ENCODE results near the gene CABCOCO1.
"Not testable (repeated sequence)": the region's sequence is repeated elsewhere in the genome, so short reads cannot be mapped to it uniquely, and the experiment has no call there.

Gene CABCOCO1

GRCh38 chr10:61708846-61709245 lies 46.1 kb downstream of the CABCOCO1 start:
- CTCF ChIA-PET: no interaction called here
- DNase-seq (ENCODE audit: low spot score): no peak
- H3K27ac ChIP-seq: no peak overlapping the region
- POLR2A ChIA-PET (ENCODE audit: low non-redundant PET): no interaction called here
- TF ChIP-seq CTCF (conservative IDR thresholded peaks at IDR 0.05; ENCODE audit: low read depth): no peak

- H3K27ac ChIP-seq; POLR2A ChIA-PET (ENCODE audit: low non-redundant PET); DNase-seq (ENCODE audit: low spot score); CTCF ChIA-PET: not testable (repeated sequence)
Observed at GRCh38 chr10:61712105-61712504, 49.4 kb downstream of the CABCOCO1 start.

- POLR2A ChIA-PET (ENCODE audit: low non-redundant PET); DNase-seq (ENCODE audit: low spot score); H3K27ac ChIP-seq; CTCF ChIA-PET: not testable (repeated sequence)
Observed at GRCh38 chr10:61719475-61719874, 56.7 kb downstream of the CABCOCO1 start.

- no peak overlapping the region for H3K27ac ChIP-seq
- CTCF ChIA-PET: no interaction called here
- DNase-seq (ENCODE audit: low spot score): no peak
- no peak for TF ChIP-seq CTCF (conservative IDR thresholded peaks at IDR 0.05; ENCODE audit: low read depth)
- POLR2A ChIA-PET (ENCODE audit: low non-redundant PET): no interaction called here
Observed at GRCh38 chr10:61719906-61720305, 57.2 kb downstream of the CABCOCO1 start.

GRCh38 chr10:61721431-61721830 lies 58.7 kb downstream of the CABCOCO1 start:
- CTCF ChIA-PET: no interaction called here

GRCh38 chr10:61725221-61725620 lies 62.5 kb downstream of the CABCOCO1 start:
- CTCF ChIA-PET; DNase-seq (ENCODE audit: low spot score); POLR2A ChIA-PET (ENCODE audit: low non-redundant PET); H3K27ac ChIP-seq: not testable (repeated sequence)

More at GRCh38 chr10:61721431-61721830, 58.7 kb downstream of the CABCOCO1 start:
- DNase-seq (ENCODE audit: low spot score): no peak
- TF ChIP-seq CTCF (conservative IDR thresholded peaks at IDR 0.05; ENCODE audit: low read depth): no peak
- POLR2A ChIA-PET (ENCODE audit: low non-redundant PET): no interaction called here
- no peak overlapping the region for H3K27ac ChIP-seq

GRCh38 chr10:61729596-61729995 lies 66.9 kb downstream of the CABCOCO1 start:
- no peak for DNase-seq (ENCODE audit: low spot score)
- ChIA-PET POLR2A (ENCODE audit: low non-redundant PET) (no interaction called here), CTCF (no interaction called here)
- TF ChIP-seq CTCF (conservative IDR thresholded peaks at IDR 0.05; ENCODE audit: low read depth): no peak
- no peak overlapping the region for H3K27ac ChIP-seq

- ChIA-PET POLR2A (ENCODE audit: low non-redundant PET) (no interaction called here), CTCF (no interaction called here)
- no peak for DNase-seq (ENCODE audit: low spot score)
- no peak overlapping the region for H3K27ac ChIP-seq
- TF ChIP-seq CTCF (conservative IDR thresholded peaks at IDR 0.05; ENCODE audit: low read depth): no peak
Observed at GRCh38 chr10:61730671-61731070, 67.9 kb downstream of the CABCOCO1 start.

Data from RWPE1 (cell line).